HepG2 (cell line): ENCODE results near the gene VWA1. TPM values are rescaled to one million over a fixed set of nuclear protein-coding genes. Genes with fewer than 3 reads are reported as not detected.
A peak's percentile ranks its signal among the peaks of the same experiment; 100 is the strongest.

Source experiments
- CREB3 ChIP-seq: sonication (generic); formaldehyde crosslinking; IDR thresholded peaks from 2 replicates; pipeline ENCODE4 v1.5.0; 2020; ENCODE audit warnings: missing genetic modification reagents
- CSRNP2 ChIP-seq: sonication (generic); formaldehyde crosslinking; conservative IDR thresholded peaks from 2 replicates; pipeline ENCODE4 v1.8.0; 2022; ENCODE audit warnings: low read depth, missing genetic modification reagents
- RXRB ChIP-seq: IDR thresholded peaks from 2 replicates; pipeline ENCODE4 v1.6.1; 2016; ENCODE audit warnings: borderline replicate concordance, missing genetic modification reagents, missing compliant biosample characterization
- YY1 ChIP-seq: IDR thresholded peaks from 2 replicates; pipeline ENCODE4 v1.6.1; 2011; ENCODE audit warnings: low read length, low read depth, moderate library complexity, mild to moderate bottlenecking; ENCODE audit not compliant: insufficient read depth, insufficient replicate concordance
- ZFX ChIP-seq: sonication (generic); formaldehyde crosslinking; IDR thresholded peaks from 2 replicates; pipeline ENCODE4 v1.4.0; 2020; ENCODE audit warnings: mild to moderate bottlenecking, low read depth, missing genetic modification reagents, moderate library complexity
- ZZZ3 ChIP-seq: sonication (generic); formaldehyde crosslinking; IDR thresholded peaks from 2 replicates; pipeline ENCODE4 v1.4.0; 2020; ENCODE audit warnings: missing genetic modification reagents, mild to moderate bottlenecking, borderline replicate concordance
- polyA plus RNA-seq, 8 experiments: library from polyadenylated mRNA; depleted of rRNA in 3 of 8; stranded (reverse) in 7 of 8; unstranded in 1 of 8; fragments of >200 nt; fragmentation: Illumina TruSeq in 4 of 8; extraction: Trizol in 4 of 8; gene quantifications; 2 replicates each; pipeline versions ENCODE4 v1.2.1 to v1.2.3, GENCODE V29; 2011 to 2016; ENCODE audit warnings: low read depth in 4 of 8, missing spikeins in 1 of 8, mixed read lengths in 1 of 8; ENCODE audit not compliant: insufficient read depth in 1 of 8
- total RNA-seq, 5 experiments: library from RNA; depleted of rRNA; stranded (reverse); fragments of >200 nt; fragmentation: Illumina TruSeq; extraction: Trizol; gene quantifications; 2 replicates each; pipeline ENCODE4 v1.2.3, GENCODE V29; 2016; ENCODE audit warnings: low read depth in 1 of 5
- TF ChIP-seq, protein P1 (sequence below): sonication (generic); formaldehyde crosslinking; conservative IDR thresholded peaks from 2 replicates; pipeline ENCODE4 v1.8.1; 2023; ENCODE audit warnings: missing genetic modification reagents
- TF ChIP-seq, protein P2 (sequence below): sonication (generic); formaldehyde crosslinking; IDR thresholded peaks from 2 replicates; pipeline ENCODE4 v1.4.0; 2020; ENCODE audit warnings: missing genetic modification reagents

The VWA1 gene
- total and polyA plus RNA-seq, 2 of the 13 experiments (the other 11 are each of a cell fraction or from before 2014, with no cell fraction given), result 40.9 to 57.5 TPM

- TF ChIP-seq RXRB (CRISPR knock-in tag), result no peak
- TF ChIP-seq ZFX (CRISPR knock-in tag), result peak; percentile 33; the same call in 1 of the 2 replicates
- no peak for TF ChIP-seq ZZZ3
- peak; percentile 11 for TF ChIP-seq YY1
- TF ChIP-seq, protein P1, sequence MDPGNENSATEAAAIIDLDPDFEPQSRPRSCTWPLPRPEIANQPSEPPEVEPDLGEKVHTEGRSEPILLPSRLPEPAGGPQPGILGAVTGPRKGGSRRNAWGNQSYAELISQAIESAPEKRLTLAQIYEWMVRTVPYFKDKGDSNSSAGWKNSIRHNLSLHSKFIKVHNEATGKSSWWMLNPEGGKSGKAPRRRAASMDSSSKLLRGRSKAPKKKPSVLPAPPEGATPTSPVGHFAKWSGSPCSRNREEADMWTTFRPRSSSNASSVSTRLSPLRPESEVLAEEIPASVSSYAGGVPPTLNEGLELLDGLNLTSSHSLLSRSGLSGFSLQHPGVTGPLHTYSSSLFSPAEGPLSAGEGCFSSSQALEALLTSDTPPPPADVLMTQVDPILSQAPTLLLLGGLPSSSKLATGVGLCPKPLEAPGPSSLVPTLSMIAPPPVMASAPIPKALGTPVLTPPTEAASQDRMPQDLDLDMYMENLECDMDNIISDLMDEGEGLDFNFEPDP (CRISPR knock-in tag), result 0 out of 2 replicates have a peak, but pooled peaks have one; percentile 49
- no peak for TF ChIP-seq CREB3
- no peak for TF ChIP-seq CSRNP2 (CRISPR knock-in tag)
- TF ChIP-seq, protein P2, sequence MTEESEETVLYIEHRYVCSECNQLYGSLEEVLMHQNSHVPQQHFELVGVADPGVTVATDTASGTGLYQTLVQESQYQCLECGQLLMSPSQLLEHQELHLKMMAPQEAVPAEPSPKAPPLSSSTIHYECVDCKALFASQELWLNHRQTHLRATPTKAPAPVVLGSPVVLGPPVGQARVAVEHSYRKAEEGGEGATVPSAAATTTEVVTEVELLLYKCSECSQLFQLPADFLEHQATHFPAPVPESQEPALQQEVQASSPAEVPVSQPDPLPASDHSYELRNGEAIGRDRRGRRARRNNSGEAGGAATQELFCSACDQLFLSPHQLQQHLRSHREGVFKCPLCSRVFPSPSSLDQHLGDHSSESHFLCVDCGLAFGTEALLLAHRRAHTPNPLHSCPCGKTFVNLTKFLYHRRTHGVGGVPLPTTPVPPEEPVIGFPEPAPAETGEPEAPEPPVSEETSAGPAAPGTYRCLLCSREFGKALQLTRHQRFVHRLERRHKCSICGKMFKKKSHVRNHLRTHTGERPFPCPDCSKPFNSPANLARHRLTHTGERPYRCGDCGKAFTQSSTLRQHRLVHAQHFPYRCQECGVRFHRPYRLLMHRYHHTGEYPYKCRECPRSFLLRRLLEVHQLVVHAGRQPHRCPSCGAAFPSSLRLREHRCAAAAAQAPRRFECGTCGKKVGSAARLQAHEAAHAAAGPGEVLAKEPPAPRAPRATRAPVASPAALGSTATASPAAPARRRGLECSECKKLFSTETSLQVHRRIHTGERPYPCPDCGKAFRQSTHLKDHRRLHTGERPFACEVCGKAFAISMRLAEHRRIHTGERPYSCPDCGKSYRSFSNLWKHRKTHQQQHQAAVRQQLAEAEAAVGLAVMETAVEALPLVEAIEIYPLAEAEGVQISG (CRISPR knock-in tag), result no peak
- TF ChIP-seq, all 625 proteins: peak for 8
Measured at GRCh38 chr1:1419813-1420653, 15.5 kb upstream of the VWA1 start (continued).
